ENCODE results near the gene XYLT1. TPM values are rescaled to one million over a fixed set of nuclear protein-coding genes. Genes with fewer than 3 reads are reported as not detected.

Gene XYLT1
- polyA plus RNA-seq, 1 donor from 2014 or later, result 3.3 TPM

GRCh38 chr16:17379121-17379571, 91.6 kb downstream of the XYLT1 start:
- H3K9ac ChIP-seq (ENCODE audit: low read length), result no peak overlapping the region
- peaks cover 16% of the 10 kb centered on the region for H3K79me2 ChIP-seq (replicated peaks; ENCODE audit: insufficient read depth, low read length)
- no peaks in the 10 kb centered on the region for H3F3A ChIP-seq (ENCODE audit: insufficient read depth, low read length, poor library complexity, severe bottlenecking)
- no peak overlapping the region for H3K4me3 ChIP-seq (ENCODE audit: low read length)
- no peak overlapping the region for H3K4me2 ChIP-seq (ENCODE audit: low read length)
- no peak for TF ChIP-seq TAF1 (IDR thresholded peaks at IDR 0.05; ENCODE audit: low read depth)
- TF ChIP-seq POLR2AphosphoS5 (IDR thresholded peaks at IDR 0.05), result no peak
- no peak for TF ChIP-seq EP300 (conservative IDR thresholded peaks at IDR 0.05; ENCODE audit: poor library complexity, severe bottlenecking)
- TF ChIP-seq SMC3 (conservative IDR thresholded peaks at IDR 0.05; ENCODE audit: poor library complexity), result no peak
- TF ChIP-seq EZH2 (IDR thresholded peaks at IDR 0.05; ENCODE audit: borderline replicate concordance, insufficient read depth, low read length, poor library complexity, severe bottlenecking), result no peak
- TF ChIP-seq MXI1 (conservative IDR thresholded peaks at IDR 0.05; ENCODE audit: poor library complexity, severe bottlenecking), result no peak
- no peak for TF ChIP-seq REST (IDR thresholded peaks at IDR 0.05; ENCODE audit: borderline replicate concordance)
- TF ChIP-seq, protein P1, sequence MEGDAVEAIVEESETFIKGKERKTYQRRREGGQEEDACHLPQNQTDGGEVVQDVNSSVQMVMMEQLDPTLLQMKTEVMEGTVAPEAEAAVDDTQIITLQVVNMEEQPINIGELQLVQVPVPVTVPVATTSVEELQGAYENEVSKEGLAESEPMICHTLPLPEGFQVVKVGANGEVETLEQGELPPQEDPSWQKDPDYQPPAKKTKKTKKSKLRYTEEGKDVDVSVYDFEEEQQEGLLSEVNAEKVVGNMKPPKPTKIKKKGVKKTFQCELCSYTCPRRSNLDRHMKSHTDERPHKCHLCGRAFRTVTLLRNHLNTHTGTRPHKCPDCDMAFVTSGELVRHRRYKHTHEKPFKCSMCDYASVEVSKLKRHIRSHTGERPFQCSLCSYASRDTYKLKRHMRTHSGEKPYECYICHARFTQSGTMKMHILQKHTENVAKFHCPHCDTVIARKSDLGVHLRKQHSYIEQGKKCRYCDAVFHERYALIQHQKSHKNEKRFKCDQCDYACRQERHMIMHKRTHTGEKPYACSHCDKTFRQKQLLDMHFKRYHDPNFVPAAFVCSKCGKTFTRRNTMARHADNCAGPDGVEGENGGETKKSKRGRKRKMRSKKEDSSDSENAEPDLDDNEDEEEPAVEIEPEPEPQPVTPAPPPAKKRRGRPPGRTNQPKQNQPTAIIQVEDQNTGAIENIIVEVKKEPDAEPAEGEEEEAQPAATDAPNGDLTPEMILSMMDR (IDR thresholded peaks at IDR 0.05; ENCODE audit: poor library complexity, severe bottlenecking), result no peak
- no peak for TF ChIP-seq RAD21 (conservative IDR thresholded peaks at IDR 0.05)
- H3K9me3 ChIP-seq (ENCODE audit: low read length), result no peaks in the 10 kb centered on the region
- H4K20me1 ChIP-seq (ENCODE audit: insufficient read depth), result no peaks in the 10 kb centered on the region
- H3K36me3 ChIP-seq (ENCODE audit: insufficient read depth, low read length), result no peaks in the 10 kb centered on the region
- no peak overlapping the region for H3K27ac ChIP-seq (ENCODE audit: low read length)
- no peaks in the 10 kb centered on the region for H3K9me2 ChIP-seq (ENCODE audit: insufficient read depth, low read length)
- no peak overlapping the region for H2AFZ ChIP-seq (ENCODE audit: low read depth, low read length)
- no peaks in the 10 kb centered on the region for H3K27me3 ChIP-seq (ENCODE audit: insufficient read depth, low read depth, low read length)

DNA sequence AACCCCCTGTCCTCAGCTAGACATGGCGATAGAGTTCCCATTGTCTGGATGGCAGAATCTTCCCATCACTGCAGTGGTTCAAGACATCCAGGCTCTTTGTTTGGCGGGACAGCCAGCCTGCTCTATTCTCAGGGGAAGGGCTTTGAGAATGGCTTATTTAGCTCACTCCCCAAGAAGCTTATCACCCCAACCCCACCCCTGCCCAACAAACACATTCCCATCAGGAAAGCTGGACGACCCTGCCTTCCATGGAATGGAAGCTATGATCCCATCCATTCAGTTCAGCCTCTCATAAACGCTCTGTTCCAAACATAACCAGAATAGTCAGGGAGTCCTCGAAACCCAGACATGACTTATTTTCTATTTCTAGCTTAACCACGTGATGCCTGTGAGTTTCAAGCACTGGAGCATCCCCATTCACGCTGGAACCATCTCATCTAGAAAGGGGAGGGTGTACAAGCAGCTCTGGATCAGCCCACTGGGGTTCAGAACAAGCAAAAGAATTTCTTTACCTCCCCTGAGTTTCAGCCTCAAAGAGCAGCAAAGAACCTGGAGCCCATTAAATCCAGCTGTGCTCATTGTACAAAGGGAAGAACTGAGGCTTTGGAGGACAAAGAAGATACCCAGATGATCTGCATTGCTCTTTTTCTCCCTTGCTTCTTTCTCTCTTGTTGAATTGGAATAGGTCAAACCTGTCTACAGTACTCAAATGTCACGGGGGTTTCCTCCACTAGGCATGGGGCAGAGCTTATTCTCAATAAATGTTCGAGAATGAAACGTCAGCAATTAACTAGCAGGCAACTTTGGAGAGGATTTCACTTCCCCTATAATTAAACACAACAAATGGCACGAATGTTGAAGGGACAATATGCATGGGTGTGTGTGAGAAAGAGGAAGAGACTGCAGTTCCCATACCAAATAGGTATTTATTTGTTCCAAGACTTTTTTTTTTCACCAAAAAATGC, 93.1 kb downstream of the XYLT1 start:
- no peaks in the 10 kb centered on the region for H3K27me3 ChIP-seq (ENCODE audit: insufficient read depth, low read depth, low read length)
- H3K27ac ChIP-seq (ENCODE audit: low read length), result no peak overlapping the region
- no peak overlapping the region for H3K4me2 ChIP-seq (ENCODE audit: low read length)
- peaks cover 8% of the 10 kb centered on the region for H3K79me2 ChIP-seq (replicated peaks; ENCODE audit: insufficient read depth, low read length)
- no peaks in the 10 kb centered on the region for H4K20me1 ChIP-seq (ENCODE audit: insufficient read depth)
- no peak for TF ChIP-seq MXI1 (conservative IDR thresholded peaks at IDR 0.05; ENCODE audit: poor library complexity, severe bottlenecking)
- TF ChIP-seq SMC3 (conservative IDR thresholded peaks at IDR 0.05; ENCODE audit: poor library complexity), result no peak
- no peak for TF ChIP-seq TAF1 (IDR thresholded peaks at IDR 0.05; ENCODE audit: low read depth)
- TF ChIP-seq EP300 (conservative IDR thresholded peaks at IDR 0.05; ENCODE audit: poor library complexity, severe bottlenecking), result no peak
- TF ChIP-seq POLR2AphosphoS5 (IDR thresholded peaks at IDR 0.05), result no peak
- no peak for TF ChIP-seq REST (IDR thresholded peaks at IDR 0.05; ENCODE audit: borderline replicate concordance)
- TF ChIP-seq, protein P1 (IDR thresholded peaks at IDR 0.05; ENCODE audit: poor library complexity, severe bottlenecking), result no peak
- TF ChIP-seq EZH2 (IDR thresholded peaks at IDR 0.05; ENCODE audit: borderline replicate concordance, insufficient read depth, low read length, poor library complexity, severe bottlenecking), result no peak
- no peak overlapping the region for H2AFZ ChIP-seq (ENCODE audit: low read depth, low read length)
- H3K36me3 ChIP-seq (ENCODE audit: insufficient read depth, low read length), result no peaks in the 10 kb centered on the region
- no peaks in the 10 kb centered on the region for H3K9me2 ChIP-seq (ENCODE audit: insufficient read depth, low read length)
- H3F3A ChIP-seq (ENCODE audit: insufficient read depth, low read length, poor library complexity, severe bottlenecking), result no peaks in the 10 kb centered on the region
- no peaks in the 10 kb centered on the region for H3K9me3 ChIP-seq (ENCODE audit: low read length)
- no peak overlapping the region for H3K9ac ChIP-seq (ENCODE audit: low read length)
- H3K4me3 ChIP-seq (ENCODE audit: low read length), result no peak overlapping the region
